Astrocyte of the cerebellum (primary cell): ENCODE results near the gene SLC45A1.
A peak's percentile ranks its signal among the peaks of the same experiment; 100 is the strongest.

Experiments
- DNase-seq: peaks from one replicate; pipeline ENCODE4 v3.0.0-alpha.2; 2011; ENCODE audit warnings: low read depth
- H3K4me3 ChIP-seq: 2 replicates; pipeline ENCODE4 v1.5.1; 2011; ENCODE audit warnings: mild to moderate bottlenecking, low read depth, low read length, moderate library complexity
- CTCF ChIP-seq: IDR thresholded peaks from 2 replicates; pipeline ENCODE4 v1.5.1; 2012; ENCODE audit warnings: low read length, low read depth, moderate library complexity, mild to moderate bottlenecking; ENCODE audit errors: missing control alignments
- in situ Hi-C: cut with HindIII; loops from 2 replicates; pipeline ENCODE4 v1.10.0; 2017; ENCODE audit warnings: low sequenced_read_pairs

Gene SLC45A1

DNA sequence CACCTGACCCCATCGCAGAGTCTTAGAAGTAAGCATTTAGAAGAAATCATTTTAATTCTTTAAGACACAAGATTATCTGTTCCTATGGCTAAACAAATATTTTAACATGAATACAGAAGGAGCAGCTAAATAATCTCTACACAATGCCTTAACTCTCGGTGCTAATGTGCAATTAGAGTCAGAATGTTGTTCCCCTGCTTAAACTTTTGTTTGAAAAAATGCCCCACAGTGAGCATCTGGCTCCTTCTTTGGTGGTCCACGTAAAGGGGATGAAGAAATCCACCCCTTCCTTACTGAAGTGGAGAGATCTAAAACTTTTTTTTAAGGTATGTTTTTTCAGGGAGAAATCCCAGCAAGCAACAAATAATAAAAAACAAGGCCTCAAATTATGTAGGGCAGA lies 55.2 kb downstream of the SLC45A1 start:
- no peak for DNase-seq
- H3K4me3 ChIP-seq = no peak overlapping the region
- no peak for TF ChIP-seq CTCF
- in situ Hi-C loops = no loop called here

GRCh38 chr1:8373581-8374241 lies 55.8 kb downstream of the SLC45A1 start:
- in situ Hi-C loops = no loop called here
- DNase-seq = peak; percentile 64
- TF ChIP-seq CTCF = no peak
- H3K4me3 ChIP-seq = no peak overlapping the region

- TF ChIP-seq CTCF = no peak
- in situ Hi-C loops = no loop called here
- DNase-seq = no peak
- H3K4me3 ChIP-seq = no peak overlapping the region
These were observed 56.4 kb downstream of the SLC45A1 start for GRCh38 chr1:8374356-8374755.

- H3K4me3 ChIP-seq = no peak overlapping the region
- DNase-seq = no peak
- in situ Hi-C loops = no loop called here
- TF ChIP-seq CTCF = peak; percentile 50
These were observed 56.9 kb downstream of the SLC45A1 start for GRCh38 chr1:8374812-8375211.

GRCh38 chr1:8376358-8376840 lies 58.5 kb downstream of the SLC45A1 start:
- in situ Hi-C loops = no loop called here

DNA sequence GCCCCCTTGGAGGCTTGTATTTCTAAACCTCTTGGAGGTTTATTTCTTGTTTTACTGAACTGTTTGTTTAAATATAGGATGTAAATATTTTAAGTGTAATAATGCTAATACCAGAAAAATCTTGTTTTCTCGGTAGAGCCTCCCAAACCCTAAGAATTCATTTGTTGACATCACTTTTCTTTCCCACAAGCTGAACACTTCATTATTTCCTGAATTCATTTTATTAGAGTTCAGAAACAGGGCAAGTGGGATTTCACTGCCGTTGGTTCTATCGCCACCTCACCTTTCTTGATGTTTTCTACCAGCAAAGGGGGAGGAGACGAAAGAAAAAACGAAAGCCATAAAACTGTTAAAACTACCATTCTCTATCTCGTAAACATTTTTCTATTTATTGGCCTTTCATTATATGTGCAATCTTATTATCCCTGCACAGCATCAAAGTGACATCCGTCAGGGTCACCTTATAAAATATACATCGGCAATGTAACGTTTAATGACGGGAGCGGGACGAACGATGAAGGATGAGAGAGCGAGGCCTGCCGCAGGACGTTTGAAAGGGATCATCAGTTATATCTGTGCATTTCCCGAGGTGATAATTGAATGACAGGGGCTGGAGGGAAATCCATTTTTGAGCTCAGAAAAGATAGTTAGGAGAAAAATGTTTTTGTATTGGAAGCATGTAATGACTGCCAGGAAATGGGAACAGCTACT lies 59.5 kb downstream of the SLC45A1 start:
- no peak overlapping the region for H3K4me3 ChIP-seq
- no peak for DNase-seq
- in situ Hi-C loops = no loop called here
- TF ChIP-seq CTCF = no peak

More at GRCh38 chr1:8376358-8376840, 58.5 kb downstream of the SLC45A1 start:
- H3K4me3 ChIP-seq = no peak overlapping the region
- DNase-seq = no peak
- no peak for TF ChIP-seq CTCF
